ENCODE data around the gene RPS15.

RPS15 gene
- long read RNA-seq, transcript RPS15-209 (4 exons, 510 nt), result major isoform, 1,133 of 1,227 reads
- long read RNA-seq, transcript RPS15-210 (3 exons, 873 nt), result minor isoform, 67 of 1,227 reads
- long read RNA-seq, transcript RPS15-201 (4 exons, 534 nt), result minor isoform, 13 of 1,227 reads
- long read RNA-seq, partial matches to known transcripts, result 7 of 1,227 reads
- long read RNA-seq, other reads (novel, unspliced or antisense), result 3 of 1,227 reads

- peak; percentile 83 for TF ChIP-seq REST (IDR thresholded peaks at IDR 0.05; ENCODE audit: insufficient replicate concordance, low read depth)
- TF ChIP-seq SPI1 (IDR thresholded peaks at IDR 0.05; ENCODE audit: borderline replicate concordance, low read depth), result peak; percentile 92
- TF ChIP-seq CTCF (IDR thresholded peaks at IDR 0.05; ENCODE audit: insufficient read depth, low read length), result peak; percentile 95
- peak; percentile 83 for TF ChIP-seq GABPA (IDR thresholded peaks at IDR 0.05; ENCODE audit: low read depth)
- TF ChIP-seq POLR2AphosphoS5 (IDR thresholded peaks at IDR 0.05; ENCODE audit: low read depth), result peak; percentile 99
- Histone ChIP-seq H3K4me3 (replicated peaks; ENCODE audit: insufficient read depth, low read length) (peak within 1 kb of the TSS; percentile 86), H3K27ac (replicated peaks) (peak within 1 kb of the TSS; percentile 94), H3K27me3 (ENCODE audit: insufficient read depth, poor library complexity, severe bottlenecking) (no peaks in the 10 kb centered on the region)
- peak; percentile 93 to 96 for DNase-seq (ENCODE audit: low read depth in 1 of 2, low spot score in 1 of 2)
These were observed at the start of gene RPS15 for GRCh38 chr19:1438035-1438932. TSS of gene RPS15 (plus strand) at chr19:1438396. CDS start at chr19:1438426, 30 bp downstream.

- no peaks in the 10 kb centered on the region for H3K27me3 ChIP-seq (ENCODE audit: insufficient read depth, poor library complexity, severe bottlenecking)
- DNase-seq (ENCODE audit: low read depth in 1 of 2, low spot score in 1 of 2), result no peak
- H3K27ac ChIP-seq (replicated peaks), result no peak overlapping the region
- TF ChIP-seq SPI1 (IDR thresholded peaks at IDR 0.05; ENCODE audit: borderline replicate concordance, low read depth) (no peak), CTCF (IDR thresholded peaks at IDR 0.05; ENCODE audit: insufficient read depth, low read length) (no peak), GABPA (IDR thresholded peaks at IDR 0.05; ENCODE audit: low read depth) (no peak), REST (IDR thresholded peaks at IDR 0.05; ENCODE audit: insufficient replicate concordance, low read depth) (no peak), POLR2AphosphoS5 (IDR thresholded peaks at IDR 0.05; ENCODE audit: low read depth) (no peak)
- H3K4me3 ChIP-seq (replicated peaks; ENCODE audit: insufficient read depth, low read length), result no peak overlapping the region
These were observed 49.6 kb upstream of the RPS15 start for GRCh38 chr19:1388637-1389026.

- H3K27ac ChIP-seq (replicated peaks), result no peak overlapping the region
- DNase-seq (ENCODE audit: low read depth in 1 of 2, low spot score in 1 of 2), result no peak
- H3K27me3 ChIP-seq (ENCODE audit: insufficient read depth, poor library complexity, severe bottlenecking), result no peaks in the 10 kb centered on the region
- TF ChIP-seq CTCF (IDR thresholded peaks at IDR 0.05; ENCODE audit: insufficient read depth, low read length), result no peak
- no peak for TF ChIP-seq REST (IDR thresholded peaks at IDR 0.05; ENCODE audit: insufficient replicate concordance, low read depth)
- no peak for TF ChIP-seq POLR2AphosphoS5 (IDR thresholded peaks at IDR 0.05; ENCODE audit: low read depth)
- TF ChIP-seq GABPA (IDR thresholded peaks at IDR 0.05; ENCODE audit: low read depth), result no peak
- no peak for TF ChIP-seq SPI1 (IDR thresholded peaks at IDR 0.05; ENCODE audit: borderline replicate concordance, low read depth)
- no peak overlapping the region for H3K4me3 ChIP-seq (replicated peaks; ENCODE audit: insufficient read depth, low read length)
These were observed 48.9 kb upstream of the RPS15 start for GRCh38 chr19:1389033-1389940.

Measured in HL-60 (cell line).